HG02852 (cell line): Measurements from ENCODE around the gene DNAJB12.
A peak's percentile ranks its signal among the peaks of the same experiment; 100 is the strongest.
"Not testable (repeated sequence)": the region's sequence is repeated elsewhere in the genome, so short reads cannot be mapped to it uniquely, and the experiment has no call there.

Experiments used
- ATAC-seq: cut with Tn5 transposase; IDR thresholded peaks from one replicate; pipeline ENCODE4 v1.9.1; 2021; ENCODE audit warnings: mild to moderate bottlenecking, moderate library complexity; ENCODE audit not compliant: unreplicated experiment

The DNAJB12 gene

DNA sequence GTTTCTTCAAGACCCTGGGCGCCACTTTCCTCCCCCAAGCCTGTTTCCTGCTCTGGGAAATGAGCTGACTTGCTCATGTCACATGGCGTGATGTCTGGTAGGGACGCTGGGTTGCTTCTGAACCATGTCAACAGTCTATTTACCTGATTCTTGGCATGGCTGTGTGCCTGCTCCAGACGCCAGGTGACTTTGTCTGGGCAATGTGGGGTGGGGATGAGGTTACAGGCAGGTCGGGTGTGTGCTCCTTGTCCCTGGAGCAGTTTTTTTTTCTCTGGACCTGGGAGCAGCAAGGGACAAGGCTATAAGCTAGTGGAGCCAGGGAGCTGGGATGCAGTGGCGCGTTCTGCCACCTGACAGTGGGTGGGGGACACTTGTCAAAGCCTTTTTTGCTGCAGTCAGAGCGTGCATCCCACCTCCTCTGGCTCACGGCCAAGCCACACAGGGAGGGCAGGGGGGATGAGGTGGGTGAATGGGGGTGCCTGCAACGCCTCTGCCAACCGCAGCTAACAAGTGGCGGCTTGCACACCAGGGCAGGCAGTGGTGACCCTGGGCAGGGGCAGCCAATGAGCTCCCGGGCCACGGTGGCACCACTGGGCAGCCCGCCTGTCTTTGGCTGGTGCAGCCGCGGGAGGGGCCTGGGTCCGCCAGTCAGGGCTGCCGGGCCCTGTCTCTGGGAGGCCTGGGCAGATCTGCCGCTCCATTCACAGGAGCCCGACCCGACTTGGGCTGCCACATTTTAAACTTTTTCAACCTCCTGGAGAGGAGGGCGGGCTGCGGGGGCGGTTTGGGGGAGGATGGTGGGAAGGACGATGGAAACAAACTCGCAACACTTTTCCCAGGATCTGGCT lies 22.9 kb downstream of the DNAJB12 start:
- ATAC-seq = peak; percentile 38

GRCh38 chr10:72330069-72330426 lies 24.7 kb downstream of the DNAJB12 start:
- ATAC-seq = no peak

GRCh38 chr10:72329290-72330068 lies 25.2 kb downstream of the DNAJB12 start:
- no peak for ATAC-seq

GRCh38 chr10:72328829-72329204 lies 25.9 kb downstream of the DNAJB12 start:
- no peak for ATAC-seq

DNA sequence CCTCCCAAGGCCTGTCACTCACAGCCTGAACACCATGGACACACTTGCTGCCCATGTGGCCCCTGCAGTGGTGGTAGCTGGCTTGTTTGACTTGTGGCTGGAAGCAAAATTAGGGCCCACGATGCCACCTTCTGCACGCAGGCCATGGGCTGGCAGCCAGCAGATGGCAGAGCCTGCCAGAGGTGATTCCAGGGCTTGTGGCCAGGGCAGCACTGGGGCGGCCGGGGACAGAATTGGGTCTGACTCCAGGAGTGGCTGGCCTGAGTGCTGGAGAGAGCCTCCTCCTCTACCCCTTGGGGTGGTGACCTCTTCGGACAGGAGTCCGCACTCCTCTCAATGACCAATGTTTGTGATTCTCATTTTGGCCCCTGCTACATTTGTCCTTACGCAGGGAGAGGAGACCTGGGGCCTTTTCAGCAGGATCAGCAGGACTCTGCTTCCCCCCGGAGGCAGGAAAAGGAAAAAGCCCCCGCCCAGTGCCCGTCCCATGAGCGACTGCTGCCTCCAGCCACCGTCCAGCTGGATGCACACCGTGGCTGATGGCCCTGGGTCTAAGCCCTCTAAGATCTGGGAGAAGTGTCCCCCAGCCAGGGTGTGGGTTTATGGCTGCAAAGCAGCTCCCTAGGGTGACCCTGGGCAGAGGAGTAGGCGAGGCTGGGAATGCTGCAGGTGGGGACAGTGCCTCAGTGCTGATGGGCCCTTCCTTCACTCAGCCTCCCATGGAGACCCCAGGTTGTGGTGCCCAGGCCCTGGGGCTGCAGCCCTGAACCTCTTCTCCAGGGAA lies 26.5 kb downstream of the DNAJB12 start:
- no peak for ATAC-seq

GRCh38 chr10:72326665-72327603 lies 27.8 kb downstream of the DNAJB12 start:
- ATAC-seq = not testable (repeated sequence)

- ATAC-seq = not testable (repeated sequence)
Measured at GRCh38 chr10:72325243-72326175, 29.2 kb downstream of the DNAJB12 start.

GRCh38 chr10:72323771-72324191 lies 30.9 kb downstream of the DNAJB12 start:
- no peak for ATAC-seq

DNA sequence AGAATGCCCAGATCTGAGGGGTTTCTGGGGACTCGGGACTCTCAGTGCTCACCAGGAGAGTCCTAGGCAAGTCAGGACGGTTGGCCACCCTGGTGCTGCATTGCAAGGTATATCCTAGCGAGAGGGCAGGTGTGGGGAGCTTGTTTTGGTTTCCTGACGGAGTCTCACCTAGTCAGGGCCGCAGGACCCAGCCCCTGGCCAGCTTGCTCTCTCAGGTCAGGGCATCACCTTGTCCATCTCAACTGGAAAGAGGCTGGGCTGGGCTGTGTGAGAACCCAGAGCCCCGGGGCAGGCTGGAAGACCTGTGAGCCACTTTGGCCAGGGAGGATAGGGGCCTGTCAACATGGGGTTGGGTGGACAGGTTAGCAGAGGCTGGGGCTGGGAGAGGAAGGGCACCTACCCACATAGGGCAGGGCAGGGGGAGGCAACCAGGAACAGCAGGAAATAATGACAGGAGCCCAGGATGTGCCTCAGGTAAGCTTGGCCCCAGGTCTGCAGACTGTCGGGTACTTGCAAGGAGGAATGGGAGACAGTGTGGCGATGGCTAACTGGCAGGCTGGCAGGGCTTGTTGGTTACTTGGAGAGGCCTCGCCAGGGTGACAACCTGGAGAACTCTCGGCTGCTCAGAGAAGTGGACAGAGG lies 31.5 kb downstream of the DNAJB12 start:
- no peak for ATAC-seq

- no peak for ATAC-seq
Measured at GRCh38 chr10:72322280-72323058, 32.2 kb downstream of the DNAJB12 start.

- ATAC-seq = no peak
Measured at GRCh38 chr10:72322030-72322279, 32.8 kb downstream of the DNAJB12 start.

- no peak for ATAC-seq
Measured at GRCh38 chr10:72321248-72322029, 33.3 kb downstream of the DNAJB12 start.

GRCh38 chr10:72320676-72321247 lies 34.0 kb downstream of the DNAJB12 start:
- ATAC-seq = peak; percentile 71

GRCh38 chr10:72319416-72320254 lies 35.1 kb downstream of the DNAJB12 start:
- peak; percentile 47 for ATAC-seq

- no peak for ATAC-seq
Measured at GRCh38 chr10:72318418-72319262, 36.1 kb downstream of the DNAJB12 start.
